Stomach (tissue), 4 donors: ENCODE results near the gene MYO3B.

Experiments used
- EP300 ChIP-seq: sonication (generic); formaldehyde crosslinking; IDR thresholded peaks from one replicate; pipeline ENCODE4 v1.6.1; 2017; ENCODE audit warnings: antibody characterized with exemption
- POLR2A ChIP-seq, 4 donors: fragments of 450-650 bp; IDR thresholded peaks; one replicate each; pipeline ENCODE4 v1.6.1; 2016; ENCODE audit warnings: antibody characterized with exemption in 4 of 4, control low read depth in 2 of 4, mild to moderate bottlenecking in 1 of 4, moderate library complexity in 1 of 4
- POLR2AphosphoS5 ChIP-seq, 3 donors: sonication (generic); formaldehyde crosslinking; IDR thresholded peaks; one replicate each; pipeline ENCODE4 v1.6.1; 2016; ENCODE audit warnings: antibody characterized with exemption in 3 of 3
- TF ChIP-seq, protein P1 (sequence below), 7 experiments: fragments of 450-650 bp in 4 of 7; fragments of 200-600 bp in 3 of 7; sonication (generic) in 3 of 7; IDR thresholded peaks; one replicate each; pipeline ENCODE4 v1.5.1; 2016 to 2019; ENCODE audit warnings: antibody characterized with exemption in 7 of 7, control low read depth in 2 of 7, mild to moderate bottlenecking in 1 of 7

DNA sequence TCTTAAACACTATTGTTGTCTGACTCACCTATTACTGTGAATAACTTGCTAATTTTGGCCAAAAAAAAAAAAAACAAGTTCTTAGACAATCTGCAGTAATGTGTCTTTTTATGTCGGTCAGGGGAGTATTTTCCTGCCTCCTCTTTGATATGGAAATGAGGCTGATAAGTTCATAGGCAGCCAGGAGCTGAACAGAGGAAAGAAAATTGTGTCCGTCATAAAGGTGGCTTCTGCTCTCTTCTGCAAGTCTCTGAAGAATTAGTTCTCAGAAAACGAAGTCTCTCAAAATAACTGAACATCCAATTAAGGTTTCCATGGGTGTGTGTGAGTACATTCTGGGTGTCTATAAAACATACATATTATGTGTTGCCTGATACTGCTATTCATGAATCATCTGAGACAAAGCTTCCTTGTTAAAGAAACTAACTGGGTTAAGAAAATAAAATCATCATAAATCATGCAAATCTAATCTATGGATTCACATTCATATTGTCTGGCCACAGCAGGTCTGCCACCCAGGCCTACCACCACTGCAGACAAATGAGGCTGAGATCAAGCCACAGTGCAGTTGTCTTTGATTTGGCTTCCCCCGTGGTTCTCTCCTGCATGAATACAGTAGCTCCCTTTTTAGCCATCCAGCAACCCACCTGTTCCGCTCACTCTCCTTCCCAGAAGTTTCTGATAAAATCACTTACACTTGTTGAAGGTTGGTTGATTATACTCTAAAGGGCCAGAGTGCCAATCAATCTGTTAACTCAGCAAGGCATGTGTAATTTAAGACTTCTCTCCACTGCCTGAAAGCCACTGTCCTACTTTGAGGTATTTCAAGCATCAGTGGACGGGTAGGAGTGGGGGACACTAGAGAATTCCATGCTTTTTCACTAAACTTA, 517.8 kb downstream of the MYO3B start:
- TF ChIP-seq POLR2A (IDR thresholded peaks at IDR 0.05) (no peak), POLR2AphosphoS5 (IDR thresholded peaks at IDR 0.05) (no peak), EP300 (no peak)
- TF ChIP-seq, protein P1, sequence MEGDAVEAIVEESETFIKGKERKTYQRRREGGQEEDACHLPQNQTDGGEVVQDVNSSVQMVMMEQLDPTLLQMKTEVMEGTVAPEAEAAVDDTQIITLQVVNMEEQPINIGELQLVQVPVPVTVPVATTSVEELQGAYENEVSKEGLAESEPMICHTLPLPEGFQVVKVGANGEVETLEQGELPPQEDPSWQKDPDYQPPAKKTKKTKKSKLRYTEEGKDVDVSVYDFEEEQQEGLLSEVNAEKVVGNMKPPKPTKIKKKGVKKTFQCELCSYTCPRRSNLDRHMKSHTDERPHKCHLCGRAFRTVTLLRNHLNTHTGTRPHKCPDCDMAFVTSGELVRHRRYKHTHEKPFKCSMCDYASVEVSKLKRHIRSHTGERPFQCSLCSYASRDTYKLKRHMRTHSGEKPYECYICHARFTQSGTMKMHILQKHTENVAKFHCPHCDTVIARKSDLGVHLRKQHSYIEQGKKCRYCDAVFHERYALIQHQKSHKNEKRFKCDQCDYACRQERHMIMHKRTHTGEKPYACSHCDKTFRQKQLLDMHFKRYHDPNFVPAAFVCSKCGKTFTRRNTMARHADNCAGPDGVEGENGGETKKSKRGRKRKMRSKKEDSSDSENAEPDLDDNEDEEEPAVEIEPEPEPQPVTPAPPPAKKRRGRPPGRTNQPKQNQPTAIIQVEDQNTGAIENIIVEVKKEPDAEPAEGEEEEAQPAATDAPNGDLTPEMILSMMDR (IDR thresholded peaks at IDR 0.05) = no peak
